CD14-positive monocyte (primary cell): ENCODE measurements around the gene AMOTL1. TPM values are rescaled to one million over a fixed set of nuclear protein-coding genes. Genes with fewer than 3 reads are reported as not detected.

ENCODE experiments used
- DNase-seq, 3 donors: peaks; one replicate each; pipeline ENCODE4 v3.0.0-alpha.2; 2011 to 2022
- H2AFZ ChIP-seq: 2 replicates; pipeline ENCODE4 v1.6.0; 2012; ENCODE audit warnings: mild to moderate bottlenecking, low read depth, low read length, inconsistent platforms; ENCODE audit not compliant: insufficient read depth, poor library complexity, severe bottlenecking
- H3K27ac ChIP-seq, 2 donors: 1 replicate in 1 of 2; 2 replicates in 1 of 2; pipeline ENCODE4 v1.5.1; 2012 to 2013; ENCODE audit warnings: low read length in 2 of 2, control low read depth in 1 of 2, inconsistent platforms in 1 of 2, low read depth in 1 of 2, mild to moderate bottlenecking in 1 of 2
- H3K27me3 ChIP-seq, 2 donors: one replicate each; pipeline versions ENCODE4 v1.6.0 to v1.6.1; 2011 to 2013; ENCODE audit warnings: low read length in 2 of 2; ENCODE audit not compliant: control insufficient read depth in 2 of 2, insufficient read depth in 2 of 2
- H3K36me3 ChIP-seq, 2 donors: replicated peaks in 1 of 2; 1 replicate in 1 of 2; 2 replicates in 1 of 2; pipeline versions ENCODE4 v1.5.1 to v1.6.1; 2012 to 2013; ENCODE audit warnings: low read length in 2 of 2, control low read depth in 1 of 2, inconsistent platforms in 1 of 2, mild to moderate bottlenecking in 1 of 2; ENCODE audit not compliant: insufficient read depth in 2 of 2, control insufficient read depth in 1 of 2
- H3K4me1 ChIP-seq, 2 donors: 1 replicate in 1 of 2; 2 replicates in 1 of 2; pipeline versions ENCODE4 v1.5.1 to v1.6.1; 2012 to 2013; ENCODE audit warnings: low read length in 2 of 2, control low read depth in 1 of 2, inconsistent platforms in 1 of 2, mild to moderate bottlenecking in 1 of 2, moderate library complexity in 1 of 2; ENCODE audit not compliant: insufficient read depth in 2 of 2, control insufficient read depth in 1 of 2
- H3K4me2 ChIP-seq: replicated peaks from 2 replicates; pipeline ENCODE3; 2012; ENCODE audit warnings: low read length, moderate library complexity, mild to moderate bottlenecking; ENCODE audit not compliant: poor library complexity, severe bottlenecking; ENCODE audit errors: extremely low read depth
- H3K4me3 ChIP-seq, 3 experiments: fragments of 200-600 bp in 1 of 3; sonication (generic) in 1 of 3; replicated peaks in 1 of 3; 1 replicate in 2 of 3; 2 replicates in 1 of 3; pipeline ENCODE4 v1.5.1; 2011 to 2013; ENCODE audit warnings: low read length in 3 of 3, mild to moderate bottlenecking in 3 of 3, control low read depth in 2 of 3, low read depth in 2 of 3, inconsistent platforms in 1 of 3, moderate library complexity in 1 of 3
- H3K79me2 ChIP-seq: 2 replicates; pipeline ENCODE4 v1.6.0; 2012; ENCODE audit warnings: mild to moderate bottlenecking, control low read depth, inconsistent platforms, low read length, moderate library complexity; ENCODE audit not compliant: insufficient read depth
- H3K9ac ChIP-seq: 2 replicates; pipeline ENCODE4 v1.6.0; 2017; ENCODE audit warnings: low read length, mild to moderate bottlenecking; ENCODE audit not compliant: insufficient read depth, poor library complexity, severe bottlenecking
- H3K9me3 ChIP-seq, 2 donors: replicated peaks in 1 of 2; 1 replicate in 1 of 2; 2 replicates in 1 of 2; pipeline versions ENCODE4 v1.5.1 to v1.6.1; 2012 to 2013; ENCODE audit warnings: low read length in 2 of 2, control low read depth in 1 of 2; ENCODE audit not compliant: control insufficient read depth in 1 of 2, insufficient read depth in 1 of 2
- H4K20me1 ChIP-seq: 2 replicates; pipeline ENCODE4 v1.6.0; 2012; ENCODE audit warnings: mild to moderate bottlenecking, low read length, control low read depth, moderate library complexity; ENCODE audit not compliant: insufficient read depth
- H3K27ac Mint-ChIP-seq, 7 donors: one replicate each; pipeline ENCODE4 v1.8.0; 2020; ENCODE audit warnings: mild to moderate bottlenecking in 7 of 7, mixed read lengths in 7 of 7, moderate library complexity in 6 of 7, inconsistent platforms in 2 of 7
- H3K27me3 Mint-ChIP-seq, 3 donors: one replicate each; pipeline ENCODE4 v1.8.0; 2021 to 2022; ENCODE audit warnings: low read depth in 3 of 3, mild to moderate bottlenecking in 3 of 3, mixed read lengths in 3 of 3, moderate library complexity in 3 of 3, inconsistent platforms in 1 of 3
- H3K36me3 Mint-ChIP-seq, 2 donors: one replicate each; pipeline ENCODE4 v1.8.0; 2020; ENCODE audit warnings: mixed read lengths in 2 of 2, inconsistent platforms in 1 of 2, mild to moderate bottlenecking in 1 of 2
- H3K4me1 Mint-ChIP-seq: one replicate; pipeline ENCODE4 v1.8.0; 2020; ENCODE audit warnings: mild to moderate bottlenecking, mixed read lengths
- H3K4me3 Mint-ChIP-seq, 2 donors: one replicate each; pipeline ENCODE4 v1.8.0; 2020; ENCODE audit warnings: mild to moderate bottlenecking in 2 of 2, mixed read lengths in 2 of 2, moderate library complexity in 1 of 2
- H3K9me3 Mint-ChIP-seq, 7 donors: one replicate each; pipeline ENCODE4 v1.8.0; 2020 to 2022; ENCODE audit warnings: mixed read lengths in 7 of 7, mild to moderate bottlenecking in 6 of 7, moderate library complexity in 6 of 7, inconsistent platforms in 2 of 7
- intact Hi-C, 2 donors: fragments of 100-400 bp; cut with micrococcal nuclease; formaldehyde crosslinking; loops; one replicate each; pipeline versions ENCODE4 v1.15.0 to v1.15.1; 2023
- polyA plus RNA-seq, 3 donors: library from polyadenylated mRNA; depleted of rRNA in 1 of 3; unstranded in 2 of 3; stranded (reverse) in 1 of 3; fragments of 300-500 nt in 2 of 3; fragments of >200 nt in 1 of 3; fragmentation: Illumina TruSeq in 2 of 3; gene quantifications; 1 replicate in 2 of 3; 2 replicates in 1 of 3; pipeline ENCODE4 v1.2.3, GENCODE V29; 2012 to 2021
- TF ChIP-seq, protein P1 (sequence below): fragments of 200-600 bp; IDR thresholded peaks from one replicate; pipeline ENCODE4 v1.8.0; 2022; ENCODE audit warnings: antibody characterized with exemption, mild to moderate bottlenecking

AMOTL1 gene
- polyA plus RNA-seq, 3 donors: 0.41 to 0.66 (median 0.46) TPM

DNA sequence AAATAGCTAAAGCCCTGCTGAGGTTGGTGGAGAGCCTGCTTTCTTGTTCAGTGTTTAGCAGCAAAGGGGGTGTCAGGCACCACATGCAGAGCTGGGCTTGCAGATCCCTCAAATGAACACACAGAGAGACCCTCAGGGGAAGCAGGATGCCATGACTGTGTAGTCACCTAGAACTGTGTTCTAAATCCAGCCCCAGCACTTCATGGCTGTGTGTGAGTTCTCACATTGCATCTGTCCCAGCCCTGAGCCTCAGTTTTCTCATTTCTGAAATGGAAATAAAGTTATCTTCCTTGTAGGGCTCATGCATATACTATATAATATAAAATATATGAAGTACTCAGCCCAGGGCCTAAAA lies 158.1 kb downstream of the AMOTL1 start:
- Mint-ChIP-seq H3K4me3 (no peak overlapping the region), H3K9me3 (peaks cover 0 to 7% (median 3%) of the 10 kb centered on the region in 7 donors), H3K4me1 (peaks cover 37% of the 10 kb centered on the region), H3K27ac (peak overlapping the region in 1 of 7 donors; percentile 4), H3K27me3 (peaks cover 0 to 3% (median under 1%) of the 10 kb centered on the region in 3 donors), H3K36me3 (no peaks in the 10 kb centered on the region)
- H3K4me1 ChIP-seq: peaks cover 11 to 13% of the 10 kb centered on the region in 2 donors
- H3K4me3 ChIP-seq: no peak overlapping the region
- H3K4me2 ChIP-seq: no peak overlapping the region
- H3K27ac ChIP-seq: no peak overlapping the region
- no peaks in the 10 kb centered on the region for H4K20me1 ChIP-seq
- no peak for DNase-seq
- H2AFZ ChIP-seq: no peak overlapping the region
- no peak overlapping the region for H3K9ac ChIP-seq
- H3K9me3 ChIP-seq: no peaks in the 10 kb centered on the region
- TF ChIP-seq, protein P1, sequence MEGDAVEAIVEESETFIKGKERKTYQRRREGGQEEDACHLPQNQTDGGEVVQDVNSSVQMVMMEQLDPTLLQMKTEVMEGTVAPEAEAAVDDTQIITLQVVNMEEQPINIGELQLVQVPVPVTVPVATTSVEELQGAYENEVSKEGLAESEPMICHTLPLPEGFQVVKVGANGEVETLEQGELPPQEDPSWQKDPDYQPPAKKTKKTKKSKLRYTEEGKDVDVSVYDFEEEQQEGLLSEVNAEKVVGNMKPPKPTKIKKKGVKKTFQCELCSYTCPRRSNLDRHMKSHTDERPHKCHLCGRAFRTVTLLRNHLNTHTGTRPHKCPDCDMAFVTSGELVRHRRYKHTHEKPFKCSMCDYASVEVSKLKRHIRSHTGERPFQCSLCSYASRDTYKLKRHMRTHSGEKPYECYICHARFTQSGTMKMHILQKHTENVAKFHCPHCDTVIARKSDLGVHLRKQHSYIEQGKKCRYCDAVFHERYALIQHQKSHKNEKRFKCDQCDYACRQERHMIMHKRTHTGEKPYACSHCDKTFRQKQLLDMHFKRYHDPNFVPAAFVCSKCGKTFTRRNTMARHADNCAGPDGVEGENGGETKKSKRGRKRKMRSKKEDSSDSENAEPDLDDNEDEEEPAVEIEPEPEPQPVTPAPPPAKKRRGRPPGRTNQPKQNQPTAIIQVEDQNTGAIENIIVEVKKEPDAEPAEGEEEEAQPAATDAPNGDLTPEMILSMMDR: no peak
- H3K27me3 ChIP-seq: no peaks in the 10 kb centered on the region
- no peaks in the 10 kb centered on the region for H3K36me3 ChIP-seq
- H3K79me2 ChIP-seq: no peaks in the 10 kb centered on the region
- intact Hi-C loops: no loop called here

Other genes with a start within 250 kb of the AMOTL1 start
- gene FUT4, start 224.4 kb upstream of the AMOTL1 start, polyA plus RNA-seq: 10 to 100 TPM in 1 of 3 donors, 1 to 10 TPM in 2; 5.4 to 19.9 (median 6.5) TPM
- 10 to 100 TPM in 1 of 3 donors, 1 to 10 TPM in 1, under 1 TPM in 1; 0.98 to 14.2 (median 1.1) TPM for gene PIWIL4, start 201.0 kb upstream of the AMOTL1 start, polyA plus RNA-seq
- gene CWC15, start 205.2 kb downstream of the AMOTL1 start, polyA plus RNA-seq: 10 to 100 TPM; 27.5 to 43.8 (median 38.9) TPM
- under 1 TPM in 2 of 3 donors, not detected in 1; 0.03 to 0.16 TPM for gene KDM4D, start 205.4 kb downstream of the AMOTL1 start, polyA plus RNA-seq